HEK293 (cell line): ENCODE data around the gene ZNF20.
A peak's percentile ranks its signal among the peaks of the same experiment; 100 is the strongest.

ENCODE experiments used
- BCL11B ChIP-seq: fragments of 450-650 bp; formaldehyde crosslinking; IDR thresholded peaks from 2 replicates; pipeline ENCODE4 v1.5.1; 2016; ENCODE audit warnings: low read depth, missing biosample characterization, missing genetic modification characterization
- GFI1B ChIP-seq: fragments of 450-650 bp; formaldehyde crosslinking; IDR thresholded peaks from 2 replicates; pipeline ENCODE4 v1.5.1; 2016; ENCODE audit warnings: missing biosample characterization, missing genetic modification characterization
- HOXA7 ChIP-seq: sonication (generic); formaldehyde crosslinking; IDR thresholded peaks from 2 replicates; pipeline ENCODE4 v1.8.1; 2022; ENCODE audit warnings: missing genetic modification reagents, borderline replicate concordance
- KLF1 ChIP-seq: fragments of 450-650 bp; formaldehyde crosslinking; IDR thresholded peaks from 2 replicates; pipeline ENCODE4 v1.5.1; 2016; ENCODE audit warnings: missing biosample characterization, missing genetic modification characterization
- KLF8 ChIP-seq: fragments of 450-650 bp; formaldehyde crosslinking; IDR thresholded peaks from 2 replicates; pipeline ENCODE4 v1.5.1; 2016; ENCODE audit warnings: missing biosample characterization, missing genetic modification characterization
- KLF9 ChIP-seq: fragments of 450-650 bp; formaldehyde crosslinking; IDR thresholded peaks from 2 replicates; pipeline ENCODE4 v1.5.1; 2016; ENCODE audit warnings: missing biosample characterization, missing genetic modification characterization, low read depth
- ZFP41 ChIP-seq: fragments of 450-650 bp; formaldehyde crosslinking; IDR thresholded peaks from 2 replicates; pipeline ENCODE4 v1.5.1; 2016; ENCODE audit warnings: missing biosample characterization, missing genetic modification characterization, borderline replicate concordance
- ZFP69B ChIP-seq: fragments of 450-650 bp; formaldehyde crosslinking; IDR thresholded peaks from 2 replicates; pipeline ENCODE4 v1.5.1; 2016; ENCODE audit warnings: missing biosample characterization, missing genetic modification characterization
- ZNF202 ChIP-seq: fragments of 450-650 bp; formaldehyde crosslinking; IDR thresholded peaks from 2 replicates; pipeline ENCODE4 v1.5.1; 2016; ENCODE audit warnings: missing biosample characterization, missing genetic modification characterization, borderline replicate concordance
- ZNF624 ChIP-seq: fragments of 450-650 bp; formaldehyde crosslinking; IDR thresholded peaks from 2 replicates; pipeline ENCODE4 v1.5.1; 2017; ENCODE audit warnings: missing biosample characterization, missing genetic modification characterization
- ZNF629 ChIP-seq: fragments of 450-650 bp; formaldehyde crosslinking; IDR thresholded peaks from 2 replicates; pipeline ENCODE4 v1.5.1; 2017; ENCODE audit warnings: missing biosample characterization, missing genetic modification characterization
- ZNF654 ChIP-seq: fragments of 450-650 bp; formaldehyde crosslinking; IDR thresholded peaks from 2 replicates; pipeline ENCODE4 v1.5.1; 2016; ENCODE audit warnings: low read depth, missing biosample characterization, missing genetic modification characterization
- ZNF670 ChIP-seq: fragments of 450-650 bp; formaldehyde crosslinking; IDR thresholded peaks from 2 replicates; pipeline ENCODE4 v1.5.1; 2016; ENCODE audit warnings: missing biosample characterization, missing genetic modification characterization, low read depth
- ZNF776 ChIP-seq: fragments of 450-650 bp; formaldehyde crosslinking; IDR thresholded peaks from 2 replicates; pipeline ENCODE4 v1.5.0; 2017; ENCODE audit warnings: missing biosample characterization, missing genetic modification characterization, borderline replicate concordance
- TF ChIP-seq, protein P1 (sequence below): fragments of 450-650 bp; formaldehyde crosslinking; IDR thresholded peaks from 2 replicates; pipeline ENCODE4 v1.5.1; 2017; ENCODE audit warnings: missing biosample characterization, missing genetic modification characterization
- TF ChIP-seq, protein P2 (sequence below): fragments of 450-650 bp; formaldehyde crosslinking; IDR thresholded peaks from 2 replicates; pipeline ENCODE4 v1.5.1; 2017; ENCODE audit warnings: missing biosample characterization, mild to moderate bottlenecking, missing genetic modification characterization, moderate library complexity
- TF ChIP-seq, protein P3 (sequence below): fragments of 450-650 bp; formaldehyde crosslinking; IDR thresholded peaks from 2 replicates; pipeline ENCODE4 v1.5.1; 2016; ENCODE audit warnings: missing biosample characterization, missing genetic modification characterization
- TF ChIP-seq, protein P4 (sequence below): fragments of 450-650 bp; formaldehyde crosslinking; IDR thresholded peaks from 2 replicates; pipeline ENCODE4 v1.5.1; 2016; ENCODE audit warnings: missing biosample characterization, missing genetic modification characterization
- TF ChIP-seq, protein P5 (sequence below): fragments of 450-650 bp; formaldehyde crosslinking; IDR thresholded peaks from 2 replicates; pipeline ENCODE4 v1.5.1; 2016; ENCODE audit warnings: missing biosample characterization, missing genetic modification characterization
- TF ChIP-seq, protein P6 (sequence below): fragments of 450-650 bp; formaldehyde crosslinking; IDR thresholded peaks from 2 replicates; pipeline ENCODE4 v1.5.1; 2016; ENCODE audit warnings: missing biosample characterization, missing genetic modification characterization, borderline replicate concordance
- TF ChIP-seq, protein P7 (sequence below): fragments of 450-650 bp; formaldehyde crosslinking; IDR thresholded peaks from 2 replicates; pipeline ENCODE4 v1.5.1; 2016; ENCODE audit warnings: missing biosample characterization, missing genetic modification characterization, low read depth

Gene ZNF20

DNA sequence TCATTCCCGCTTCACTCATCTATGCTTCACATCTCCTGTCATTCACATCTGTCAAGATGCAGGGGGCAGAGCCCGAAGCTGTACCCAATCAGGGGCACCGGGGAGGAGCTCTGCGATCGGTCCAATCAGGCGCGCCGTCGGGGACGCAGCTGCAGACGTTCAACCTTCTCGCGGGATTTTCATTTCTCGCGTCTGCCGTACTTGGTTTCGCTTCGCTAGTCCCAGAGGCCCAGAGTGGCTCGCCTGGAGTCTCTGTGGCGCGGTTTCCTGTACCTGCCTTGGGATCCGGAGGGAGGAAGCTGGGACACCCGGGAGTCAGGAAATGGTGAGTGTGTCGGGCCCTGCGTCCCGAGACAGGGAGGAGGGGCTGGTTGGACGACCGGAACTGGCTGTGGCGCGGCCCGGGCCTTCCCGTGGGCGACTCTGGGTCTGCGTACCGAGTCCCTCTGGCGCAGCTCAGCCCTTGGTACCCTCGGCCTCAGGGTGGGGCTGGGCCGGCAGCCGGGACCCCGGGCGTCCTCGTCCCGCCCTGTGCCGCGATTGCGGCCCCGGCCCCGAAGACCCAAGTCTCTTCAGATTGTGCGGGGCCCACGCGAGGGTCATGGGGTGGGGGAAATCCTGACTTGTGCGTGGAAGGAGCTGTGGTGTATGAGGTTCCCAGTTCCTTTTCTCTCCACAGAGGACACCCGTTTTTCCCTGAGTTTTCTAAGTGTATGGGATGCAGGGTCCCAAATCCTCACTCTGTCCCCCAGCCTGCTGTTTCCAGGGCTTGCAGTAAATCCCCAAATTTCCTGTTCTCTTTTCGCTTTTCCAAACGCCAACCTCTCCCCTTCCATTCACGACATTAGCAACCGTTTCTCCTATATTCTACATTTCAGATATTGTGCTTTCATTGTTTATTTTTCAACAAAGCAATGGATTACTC is 23.0 kb upstream of the ZNF20 start, which contains the start of gene ZNF136 (continued):
- TF ChIP-seq, protein P1, sequence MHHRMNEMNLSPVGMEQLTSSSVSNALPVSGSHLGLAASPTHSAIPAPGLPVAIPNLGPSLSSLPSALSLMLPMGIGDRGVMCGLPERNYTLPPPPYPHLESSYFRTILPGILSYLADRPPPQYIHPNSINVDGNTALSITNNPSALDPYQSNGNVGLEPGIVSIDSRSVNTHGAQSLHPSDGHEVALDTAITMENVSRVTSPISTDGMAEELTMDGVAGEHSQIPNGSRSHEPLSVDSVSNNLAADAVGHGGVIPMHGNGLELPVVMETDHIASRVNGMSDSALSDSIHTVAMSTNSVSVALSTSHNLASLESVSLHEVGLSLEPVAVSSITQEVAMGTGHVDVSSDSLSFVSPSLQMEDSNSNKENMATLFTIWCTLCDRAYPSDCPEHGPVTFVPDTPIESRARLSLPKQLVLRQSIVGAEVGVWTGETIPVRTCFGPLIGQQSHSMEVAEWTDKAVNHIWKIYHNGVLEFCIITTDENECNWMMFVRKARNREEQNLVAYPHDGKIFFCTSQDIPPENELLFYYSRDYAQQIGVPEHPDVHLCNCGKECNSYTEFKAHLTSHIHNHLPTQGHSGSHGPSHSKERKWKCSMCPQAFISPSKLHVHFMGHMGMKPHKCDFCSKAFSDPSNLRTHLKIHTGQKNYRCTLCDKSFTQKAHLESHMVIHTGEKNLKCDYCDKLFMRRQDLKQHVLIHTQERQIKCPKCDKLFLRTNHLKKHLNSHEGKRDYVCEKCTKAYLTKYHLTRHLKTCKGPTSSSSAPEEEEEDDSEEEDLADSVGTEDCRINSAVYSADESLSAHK (tag by site-specific recombination) = no peak
- no peak for TF ChIP-seq GFI1B (tag by site-specific recombination)
- peak; percentile 53; the same call in 1 of the 2 replicates for TF ChIP-seq ZNF629
- no peak for TF ChIP-seq BCL11B (tag by site-specific recombination)
- no peak for TF ChIP-seq ZFP69B (tag by site-specific recombination)
- TF ChIP-seq, protein P2, sequence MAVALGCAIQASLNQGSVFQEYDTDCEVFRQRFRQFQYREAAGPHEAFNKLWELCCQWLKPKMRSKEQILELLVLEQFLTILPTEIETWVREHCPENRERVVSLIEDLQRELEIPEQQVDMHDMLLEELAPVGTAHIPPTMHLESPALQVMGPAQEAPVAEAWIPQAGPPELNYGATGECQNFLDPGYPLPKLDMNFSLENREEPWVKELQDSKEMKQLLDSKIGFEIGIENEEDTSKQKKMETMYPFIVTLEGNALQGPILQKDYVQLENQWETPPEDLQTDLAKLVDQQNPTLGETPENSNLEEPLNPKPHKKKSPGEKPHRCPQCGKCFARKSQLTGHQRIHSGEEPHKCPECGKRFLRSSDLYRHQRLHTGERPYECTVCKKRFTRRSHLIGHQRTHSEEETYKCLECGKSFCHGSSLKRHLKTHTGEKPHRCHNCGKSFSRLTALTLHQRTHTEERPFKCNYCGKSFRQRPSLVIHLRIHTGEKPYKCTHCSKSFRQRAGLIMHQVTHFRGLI (tag by site-specific recombination) = no peak
- TF ChIP-seq, protein P3, sequence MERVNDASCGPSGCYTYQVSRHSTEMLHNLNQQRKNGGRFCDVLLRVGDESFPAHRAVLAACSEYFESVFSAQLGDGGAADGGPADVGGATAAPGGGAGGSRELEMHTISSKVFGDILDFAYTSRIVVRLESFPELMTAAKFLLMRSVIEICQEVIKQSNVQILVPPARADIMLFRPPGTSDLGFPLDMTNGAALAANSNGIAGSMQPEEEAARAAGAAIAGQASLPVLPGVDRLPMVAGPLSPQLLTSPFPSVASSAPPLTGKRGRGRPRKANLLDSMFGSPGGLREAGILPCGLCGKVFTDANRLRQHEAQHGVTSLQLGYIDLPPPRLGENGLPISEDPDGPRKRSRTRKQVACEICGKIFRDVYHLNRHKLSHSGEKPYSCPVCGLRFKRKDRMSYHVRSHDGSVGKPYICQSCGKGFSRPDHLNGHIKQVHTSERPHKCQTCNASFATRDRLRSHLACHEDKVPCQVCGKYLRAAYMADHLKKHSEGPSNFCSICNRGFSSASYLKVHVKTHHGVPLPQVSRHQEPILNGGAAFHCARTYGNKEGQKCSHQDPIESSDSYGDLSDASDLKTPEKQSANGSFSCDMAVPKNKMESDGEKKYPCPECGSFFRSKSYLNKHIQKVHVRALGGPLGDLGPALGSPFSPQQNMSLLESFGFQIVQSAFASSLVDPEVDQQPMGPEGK = peak; percentile 37; the same call in 1 of the 2 replicates
- TF ChIP-seq KLF8 (tag by site-specific recombination) = peak; percentile 58
- TF ChIP-seq ZNF776 (tag by site-specific recombination) = no peak
- TF ChIP-seq ZNF624 (tag by site-specific recombination) = no peak
- TF ChIP-seq HOXA7 (CRISPR knock-in tag) = no peak
- TF ChIP-seq, protein P4, sequence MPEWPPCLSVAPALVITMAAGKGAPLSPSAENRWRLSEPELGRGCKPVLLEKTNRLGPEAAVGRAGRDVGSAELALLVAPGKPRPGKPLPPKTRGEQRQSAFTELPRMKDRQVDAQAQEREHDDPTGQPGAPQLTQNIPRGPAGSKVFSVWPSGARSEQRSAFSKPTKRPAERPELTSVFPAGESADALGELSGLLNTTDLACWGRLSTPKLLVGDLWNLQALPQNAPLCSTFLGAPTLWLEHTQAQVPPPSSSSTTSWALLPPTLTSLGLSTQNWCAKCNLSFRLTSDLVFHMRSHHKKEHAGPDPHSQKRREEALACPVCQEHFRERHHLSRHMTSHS (tag by site-specific recombination) = no peak
- no peak for TF ChIP-seq ZNF670 (tag by site-specific recombination)
- TF ChIP-seq, protein P5, sequence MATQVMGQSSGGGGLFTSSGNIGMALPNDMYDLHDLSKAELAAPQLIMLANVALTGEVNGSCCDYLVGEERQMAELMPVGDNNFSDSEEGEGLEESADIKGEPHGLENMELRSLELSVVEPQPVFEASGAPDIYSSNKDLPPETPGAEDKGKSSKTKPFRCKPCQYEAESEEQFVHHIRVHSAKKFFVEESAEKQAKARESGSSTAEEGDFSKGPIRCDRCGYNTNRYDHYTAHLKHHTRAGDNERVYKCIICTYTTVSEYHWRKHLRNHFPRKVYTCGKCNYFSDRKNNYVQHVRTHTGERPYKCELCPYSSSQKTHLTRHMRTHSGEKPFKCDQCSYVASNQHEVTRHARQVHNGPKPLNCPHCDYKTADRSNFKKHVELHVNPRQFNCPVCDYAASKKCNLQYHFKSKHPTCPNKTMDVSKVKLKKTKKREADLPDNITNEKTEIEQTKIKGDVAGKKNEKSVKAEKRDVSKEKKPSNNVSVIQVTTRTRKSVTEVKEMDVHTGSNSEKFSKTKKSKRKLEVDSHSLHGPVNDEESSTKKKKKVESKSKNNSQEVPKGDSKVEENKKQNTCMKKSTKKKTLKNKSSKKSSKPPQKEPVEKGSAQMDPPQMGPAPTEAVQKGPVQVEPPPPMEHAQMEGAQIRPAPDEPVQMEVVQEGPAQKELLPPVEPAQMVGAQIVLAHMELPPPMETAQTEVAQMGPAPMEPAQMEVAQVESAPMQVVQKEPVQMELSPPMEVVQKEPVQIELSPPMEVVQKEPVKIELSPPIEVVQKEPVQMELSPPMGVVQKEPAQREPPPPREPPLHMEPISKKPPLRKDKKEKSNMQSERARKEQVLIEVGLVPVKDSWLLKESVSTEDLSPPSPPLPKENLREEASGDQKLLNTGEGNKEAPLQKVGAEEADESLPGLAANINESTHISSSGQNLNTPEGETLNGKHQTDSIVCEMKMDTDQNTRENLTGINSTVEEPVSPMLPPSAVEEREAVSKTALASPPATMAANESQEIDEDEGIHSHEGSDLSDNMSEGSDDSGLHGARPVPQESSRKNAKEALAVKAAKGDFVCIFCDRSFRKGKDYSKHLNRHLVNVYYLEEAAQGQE (tag by site-specific recombination) = no peak
- no peak for TF ChIP-seq ZNF202 (tag by site-specific recombination)
- TF ChIP-seq KLF1 (tag by site-specific recombination) = 0 out of 2 replicates have a peak, but pooled peaks have one; percentile 20
- no peak for TF ChIP-seq ZNF654 (tag by site-specific recombination)
- TF ChIP-seq, protein P6, sequence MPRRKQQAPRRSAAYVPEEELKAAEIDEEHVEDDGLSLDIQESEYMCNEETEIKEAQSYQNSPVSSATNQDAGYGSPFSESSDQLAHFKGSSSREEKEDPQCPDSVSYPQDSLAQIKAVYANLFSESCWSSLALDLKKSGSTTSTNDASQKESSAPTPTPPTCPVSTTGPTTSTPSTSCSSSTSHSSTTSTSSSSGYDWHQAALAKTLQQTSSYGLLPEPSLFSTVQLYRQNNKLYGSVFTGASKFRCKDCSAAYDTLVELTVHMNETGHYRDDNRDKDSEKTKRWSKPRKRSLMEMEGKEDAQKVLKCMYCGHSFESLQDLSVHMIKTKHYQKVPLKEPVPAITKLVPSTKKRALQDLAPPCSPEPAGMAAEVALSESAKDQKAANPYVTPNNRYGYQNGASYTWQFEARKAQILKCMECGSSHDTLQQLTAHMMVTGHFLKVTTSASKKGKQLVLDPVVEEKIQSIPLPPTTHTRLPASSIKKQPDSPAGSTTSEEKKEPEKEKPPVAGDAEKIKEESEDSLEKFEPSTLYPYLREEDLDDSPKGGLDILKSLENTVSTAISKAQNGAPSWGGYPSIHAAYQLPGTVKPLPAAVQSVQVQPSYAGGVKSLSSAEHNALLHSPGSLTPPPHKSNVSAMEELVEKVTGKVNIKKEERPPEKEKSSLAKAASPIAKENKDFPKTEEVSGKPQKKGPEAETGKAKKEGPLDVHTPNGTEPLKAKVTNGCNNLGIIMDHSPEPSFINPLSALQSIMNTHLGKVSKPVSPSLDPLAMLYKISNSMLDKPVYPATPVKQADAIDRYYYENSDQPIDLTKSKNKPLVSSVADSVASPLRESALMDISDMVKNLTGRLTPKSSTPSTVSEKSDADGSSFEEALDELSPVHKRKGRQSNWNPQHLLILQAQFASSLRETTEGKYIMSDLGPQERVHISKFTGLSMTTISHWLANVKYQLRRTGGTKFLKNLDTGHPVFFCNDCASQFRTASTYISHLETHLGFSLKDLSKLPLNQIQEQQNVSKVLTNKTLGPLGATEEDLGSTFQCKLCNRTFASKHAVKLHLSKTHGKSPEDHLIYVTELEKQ = no peak
- no peak for TF ChIP-seq ZFP41 (tag by site-specific recombination)
- TF ChIP-seq, protein P7, sequence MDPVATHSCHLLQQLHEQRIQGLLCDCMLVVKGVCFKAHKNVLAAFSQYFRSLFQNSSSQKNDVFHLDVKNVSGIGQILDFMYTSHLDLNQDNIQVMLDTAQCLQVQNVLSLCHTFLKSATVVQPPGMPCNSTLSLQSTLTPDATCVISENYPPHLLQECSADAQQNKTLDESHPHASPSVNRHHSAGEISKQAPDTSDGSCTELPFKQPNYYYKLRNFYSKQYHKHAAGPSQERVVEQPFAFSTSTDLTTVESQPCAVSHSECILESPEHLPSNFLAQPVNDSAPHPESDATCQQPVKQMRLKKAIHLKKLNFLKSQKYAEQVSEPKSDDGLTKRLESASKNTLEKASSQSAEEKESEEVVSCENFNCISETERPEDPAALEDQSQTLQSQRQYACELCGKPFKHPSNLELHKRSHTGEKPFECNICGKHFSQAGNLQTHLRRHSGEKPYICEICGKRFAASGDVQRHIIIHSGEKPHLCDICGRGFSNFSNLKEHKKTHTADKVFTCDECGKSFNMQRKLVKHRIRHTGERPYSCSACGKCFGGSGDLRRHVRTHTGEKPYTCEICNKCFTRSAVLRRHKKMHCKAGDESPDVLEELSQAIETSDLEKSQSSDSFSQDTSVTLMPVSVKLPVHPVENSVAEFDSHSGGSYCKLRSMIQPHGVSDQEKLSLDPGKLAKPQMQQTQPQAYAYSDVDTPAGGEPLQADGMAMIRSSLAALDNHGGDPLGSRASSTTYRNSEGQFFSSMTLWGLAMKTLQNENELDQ (tag by site-specific recombination) = no peak
- TF ChIP-seq KLF9 = 0 out of 2 replicates have a peak, but pooled peaks have one; percentile 18
